A549 treated with CORT108297 at 1 μM for 4 hours (cell line): ENCODE data around the gene IRF9. TPM values are rescaled to one million over a fixed set of nuclear protein-coding genes. Genes with fewer than 3 reads are reported as not detected.

Experiments used
- total RNA-seq: library from RNA; stranded (reverse); fragments of 200-300 nt; extraction: Qiagen RNA extraction; gene quantifications from 5 replicates; pipeline ENCODE4 v1.2.3, GENCODE V29; 2022

The IRF9 gene
- total RNA-seq, 1 experiment from 2014 or later, result 17.6 TPM

Other genes with a start within 250 kb of the IRF9 start
- 44.3 to 49.9 TPM (median 47.7 TPM) in 5 replicates for gene DHRS4, start 207.5 kb upstream of the IRF9 start, total RNA-seq
- gene DHRS4L2, start 172.3 kb upstream of the IRF9 start, total RNA-seq, result 21.2 to 33.3 TPM (median 30.4 TPM) in 5 replicates
- gene CARMIL3, start 109.3 kb upstream of the IRF9 start, total RNA-seq, result 0.40 to 0.58 TPM (median 0.50 TPM) in 5 replicates
- 0.05 TPM in 1 of 5 replicates, not detected in the others for gene CPNE6, start 89.7 kb upstream of the IRF9 start, total RNA-seq
- 15.8 to 22.3 TPM (median 20.7 TPM) in 5 replicates for gene PCK2, start 67.0 kb upstream of the IRF9 start, total RNA-seq
- 19.4 to 24.7 TPM (median 20.5 TPM) in 5 replicates for gene DCAF11, start 46.5 kb upstream of the IRF9 start, total RNA-seq
- gene NRL, start 46.3 kb upstream of the IRF9 start, total RNA-seq, result 0.60 to 1.1 TPM (median 0.97 TPM) in 5 replicates
- 0.07 to 0.15 TPM in 2 of 5 replicates, not detected in the others for gene FITM1, start 30.6 kb upstream of the IRF9 start, total RNA-seq
- 161 to 192 TPM (median 170 TPM) in 5 replicates for gene PSME1, start 25.1 kb upstream of the IRF9 start, total RNA-seq
- gene EMC9, start 19.7 kb upstream of the IRF9 start, total RNA-seq, result 49.0 to 66.1 TPM (median 64.4 TPM) in 5 replicates
- gene PSME2, start 14.7 kb upstream of the IRF9 start, total RNA-seq, result 158 to 201 TPM (median 173 TPM) in 5 replicates
- gene RNF31, start 13.8 kb upstream of the IRF9 start, total RNA-seq, result 19.4 to 37.6 TPM (median 29.7 TPM) in 5 replicates
- 2.6 to 8.3 TPM (median 4.8 TPM) in 5 replicates for gene REC8, start 10.8 kb downstream of the IRF9 start, total RNA-seq
- 78.9 to 89.8 TPM (median 88.2 TPM) in 5 replicates for gene IPO4, start 27.6 kb downstream of the IRF9 start, total RNA-seq
- gene TM9SF1, start 34.2 kb downstream of the IRF9 start, total RNA-seq, result 62.6 to 70.9 TPM (median 69.7 TPM) in 5 replicates
- not detected in 5 replicates for gene TSSK4, start 44.4 kb downstream of the IRF9 start, total RNA-seq
- gene CHMP4A, start 52.2 kb downstream of the IRF9 start, total RNA-seq, result 75.4 to 107 TPM (median 77.3 TPM) in 5 replicates
- 30.3 to 32.5 TPM (median 31.5 TPM) in 5 replicates for gene MDP1, start 54.8 kb downstream of the IRF9 start, total RNA-seq
- gene NEDD8, start 71.1 kb downstream of the IRF9 start, total RNA-seq, result 441 to 466 TPM (median 453 TPM) in 5 replicates
- 55.1 to 62.8 TPM (median 56.6 TPM) in 5 replicates for gene GMPR2, start 71.7 kb downstream of the IRF9 start, total RNA-seq
- gene TINF2, start 81.4 kb downstream of the IRF9 start, total RNA-seq, result 34.5 to 39.1 TPM (median 37.5 TPM) in 5 replicates
- 0.65 to 1.3 TPM (median 1.1 TPM) in 5 replicates for gene TGM1, start 101.9 kb downstream of the IRF9 start, total RNA-seq
- 14.9 to 18.6 TPM (median 18.0 TPM) in 5 replicates for gene RABGGTA, start 110.3 kb downstream of the IRF9 start, total RNA-seq
- 11.3 to 14.7 TPM (median 12.9 TPM) in 5 replicates for gene DHRS1, start 138.5 kb downstream of the IRF9 start, total RNA-seq
- 14.5 to 19.5 TPM (median 17.5 TPM) in 5 replicates for gene NOP9, start 138.6 kb downstream of the IRF9 start, total RNA-seq
- gene CIDEB, start 146.7 kb downstream of the IRF9 start, total RNA-seq, result 0.18 to 0.66 TPM (median 0.20 TPM) in 5 replicates
- gene LTB4R2, start 148.9 kb downstream of the IRF9 start, total RNA-seq, result 2.2 to 6.0 TPM (median 5.7 TPM) in 5 replicates
- 3.7 to 7.0 TPM (median 6.4 TPM) in 5 replicates for gene LTB4R, start 150.2 kb downstream of the IRF9 start, total RNA-seq
- gene ADCY4, start 173.8 kb downstream of the IRF9 start, total RNA-seq, result not detected in 5 replicates
- gene RIPK3, start 178.7 kb downstream of the IRF9 start, total RNA-seq, result not detected in 5 replicates
- 0.10 to 0.41 TPM (median 0.23 TPM) in 5 replicates for gene NFATC4, start 206.9 kb downstream of the IRF9 start, total RNA-seq
- gene NYNRIN, start 237.7 kb downstream of the IRF9 start, total RNA-seq, result 0.15 to 0.25 TPM (median 0.21 TPM) in 5 replicates